HUES64 (cell line): ENCODE data around the gene KMT2C.
"Not testable (repeated sequence)": the region's sequence is repeated elsewhere in the genome, so short reads cannot be mapped to it uniquely, and the experiment has no call there.

Experiments
- H3K27ac ChIP-seq: 2 replicates; pipeline ENCODE4 v1.7.0; 2013; ENCODE audit warnings: low read depth, low read length, inconsistent platforms
- H3K27me3 ChIP-seq: 2 replicates; pipeline ENCODE4 v1.6.1; 2013; ENCODE audit warnings: mild to moderate bottlenecking, low read length; ENCODE audit not compliant: insufficient read depth
- H3K36me3 ChIP-seq: 2 replicates; pipeline ENCODE4 v1.6.1; 2013; ENCODE audit warnings: mild to moderate bottlenecking, low read length; ENCODE audit not compliant: insufficient read depth
- H3K4me1 ChIP-seq: 2 replicates; pipeline ENCODE4 v1.6.1; 2013; ENCODE audit warnings: mild to moderate bottlenecking, low read length, moderate library complexity; ENCODE audit not compliant: insufficient read depth
- H3K4me3 ChIP-seq: 2 replicates; pipeline ENCODE4 v1.5.1; 2013; ENCODE audit warnings: mild to moderate bottlenecking, low read length, moderate library complexity
- H3K9ac ChIP-seq: 2 replicates; pipeline ENCODE4 v1.6.1; 2013; ENCODE audit warnings: mild to moderate bottlenecking, low read depth, low read length
- H3K9me3 ChIP-seq: 2 replicates; pipeline ENCODE4 v1.6.1; 2013; ENCODE audit warnings: low read depth, low read length; ENCODE audit not compliant: insufficient read depth
- WGBS: fragments of 150-250, 120-280 bp; methylation state at CpG from one replicate; pipeline ENCODE4 v1.1.7; 2013; ENCODE audit warnings: missing lambda C conversion rate; 5-methylcytosine and 5-hydroxymethylcytosine counted together

KMT2C gene

GRCh38 chr7:152465119-152465387 lies 29.2 kb upstream of the KMT2C start:
- H3K36me3 ChIP-seq = no peaks in the 10 kb centered on the region
- no peak overlapping the region for H3K27ac ChIP-seq
- peaks cover 6% of the 10 kb centered on the region; the same call in 1 of the 2 replicates for H3K27me3 ChIP-seq
- H3K9me3 ChIP-seq = no peaks in the 10 kb centered on the region
- peak overlapping the region; percentile 91 for H3K4me3 ChIP-seq
- H3K9ac ChIP-seq = peak overlapping the region; percentile 78
- peaks cover 11% of the 10 kb centered on the region for H3K4me1 ChIP-seq
- WGBS = 74% methylated on average over 2 of the region's 4 CpGs

GRCh38 chr7:152464312-152465118 lies 28.7 kb upstream of the KMT2C start:
- WGBS = under 1% methylated on average over 91 of the region's 91 CpGs
- Histone ChIP-seq H3K36me3 (no peaks in the 10 kb centered on the region), H3K27ac (peak overlapping the region; percentile 73; the same call in 1 of the 2 replicates), H3K4me3 (peak overlapping the region; percentile 91), H3K4me1 (peaks cover 16% of the 10 kb centered on the region), H3K27me3 (peaks cover 6% of the 10 kb centered on the region; the same call in 1 of the 2 replicates), H3K9me3 (no peaks in the 10 kb centered on the region), H3K9ac (peak overlapping the region; percentile 78)

GRCh38 chr7:152463709-152464311 lies 28.0 kb upstream of the KMT2C start:
- no peaks in the 10 kb centered on the region for H3K36me3 ChIP-seq
- under 1% methylated on average over 71 of the region's 71 CpGs for WGBS
- peaks cover 18% of the 10 kb centered on the region for H3K4me1 ChIP-seq
- H3K27me3 ChIP-seq = peaks cover 6% of the 10 kb centered on the region; the same call in 1 of the 2 replicates
- peak overlapping the region; percentile 91 for H3K4me3 ChIP-seq
- H3K27ac ChIP-seq = peak overlapping the region; percentile 73; the same call in 1 of the 2 replicates
- H3K9ac ChIP-seq = peak overlapping the region; percentile 78
- no peaks in the 10 kb centered on the region for H3K9me3 ChIP-seq

GRCh38 chr7:152462995-152463708 lies 27.3 kb upstream of the KMT2C start:
- H3K36me3 ChIP-seq = no peaks in the 10 kb centered on the region
- peak overlapping the region; percentile 88 for H3K4me3 ChIP-seq
- peak overlapping the region; percentile 75 for H3K9ac ChIP-seq
- no peaks in the 10 kb centered on the region for H3K9me3 ChIP-seq
- H3K27ac ChIP-seq = peak overlapping the region; percentile 70
- H3K4me1 ChIP-seq = peaks cover 18% of the 10 kb centered on the region
- peaks cover 6% of the 10 kb centered on the region; the same call in 1 of the 2 replicates for H3K27me3 ChIP-seq
- 7% methylated on average over 29 of the region's 29 CpGs for WGBS

- Histone ChIP-seq H3K27me3 (no peaks in the 10 kb centered on the region), H3K27ac (no peak overlapping the region), H3K36me3 (no peaks in the 10 kb centered on the region), H3K9ac (no peak overlapping the region), H3K9me3 (no peaks in the 10 kb centered on the region), H3K4me3 (no peak overlapping the region), H3K4me1 (peaks cover 12% of the 10 kb centered on the region)
- WGBS = 68% methylated on average over 5 of the region's 5 CpGs
Observed at GRCh38 chr7:152459724-152460251, 24.0 kb upstream of the KMT2C start.

- Histone ChIP-seq H3K4me3 (no peak overlapping the region), H3K9ac (no peak overlapping the region), H3K27me3 (no peaks in the 10 kb centered on the region), H3K9me3 (no peaks in the 10 kb centered on the region), H3K4me1 (no peaks in the 10 kb centered on the region), H3K36me3 (no peaks in the 10 kb centered on the region), H3K27ac (no peak overlapping the region)
- 83% methylated on average over 1 of the region's 5 CpGs for WGBS
Observed at GRCh38 chr7:152451356-152451755, 15.6 kb upstream of the KMT2C start.

GRCh38 chr7:152445386-152446008 lies 9.7 kb upstream of the KMT2C start:
- not testable (repeated sequence) for H3K4me1 ChIP-seq, H3K4me3 ChIP-seq, H3K9ac ChIP-seq, H3K36me3 ChIP-seq, H3K27me3 ChIP-seq, H3K9me3 ChIP-seq, H3K27ac ChIP-seq
- 93% methylated on average over 19 of the region's 19 CpGs for WGBS

GRCh38 chr7:152443586-152443985 lies 7.8 kb upstream of the KMT2C start:
- no peaks in the 10 kb centered on the region for H3K9me3 ChIP-seq
- H3K9ac ChIP-seq = no peak overlapping the region
- no peaks in the 10 kb centered on the region for H3K36me3 ChIP-seq
- no peak overlapping the region for H3K27ac ChIP-seq
- WGBS = 93% methylated on average over 6 of the region's 6 CpGs
- no peak overlapping the region for H3K4me3 ChIP-seq
- no peaks in the 10 kb centered on the region for H3K27me3 ChIP-seq
- H3K4me1 ChIP-seq = no peaks in the 10 kb centered on the region

- no peaks in the 10 kb centered on the region; the same call in 1 of the 2 replicates for H3K4me1 ChIP-seq
- H3K9me3 ChIP-seq = no peaks in the 10 kb centered on the region
- 89% methylated on average over 7 of the region's 7 CpGs for WGBS
- H3K27ac ChIP-seq = no peak overlapping the region
- no peaks in the 10 kb centered on the region for H3K36me3 ChIP-seq
- H3K27me3 ChIP-seq = peaks cover 5% of the 10 kb centered on the region; the same call in 1 of the 2 replicates
- H3K9ac ChIP-seq = no peak overlapping the region
- no peak overlapping the region for H3K4me3 ChIP-seq
Observed at GRCh38 chr7:152442330-152442835, 6.6 kb upstream of the KMT2C start.

- H3K27ac ChIP-seq, H3K4me3 ChIP-seq, H3K27me3 ChIP-seq, H3K9ac ChIP-seq, H3K4me1 ChIP-seq, H3K36me3 ChIP-seq, H3K9me3 ChIP-seq: not testable (repeated sequence)
- WGBS = 94% methylated on average over 5 of the region's 8 CpGs
Observed at GRCh38 chr7:152441810-152442209, 6.0 kb upstream of the KMT2C start.
